ENCODE results near the gene DRAM1.

The DRAM1 gene

DNA sequence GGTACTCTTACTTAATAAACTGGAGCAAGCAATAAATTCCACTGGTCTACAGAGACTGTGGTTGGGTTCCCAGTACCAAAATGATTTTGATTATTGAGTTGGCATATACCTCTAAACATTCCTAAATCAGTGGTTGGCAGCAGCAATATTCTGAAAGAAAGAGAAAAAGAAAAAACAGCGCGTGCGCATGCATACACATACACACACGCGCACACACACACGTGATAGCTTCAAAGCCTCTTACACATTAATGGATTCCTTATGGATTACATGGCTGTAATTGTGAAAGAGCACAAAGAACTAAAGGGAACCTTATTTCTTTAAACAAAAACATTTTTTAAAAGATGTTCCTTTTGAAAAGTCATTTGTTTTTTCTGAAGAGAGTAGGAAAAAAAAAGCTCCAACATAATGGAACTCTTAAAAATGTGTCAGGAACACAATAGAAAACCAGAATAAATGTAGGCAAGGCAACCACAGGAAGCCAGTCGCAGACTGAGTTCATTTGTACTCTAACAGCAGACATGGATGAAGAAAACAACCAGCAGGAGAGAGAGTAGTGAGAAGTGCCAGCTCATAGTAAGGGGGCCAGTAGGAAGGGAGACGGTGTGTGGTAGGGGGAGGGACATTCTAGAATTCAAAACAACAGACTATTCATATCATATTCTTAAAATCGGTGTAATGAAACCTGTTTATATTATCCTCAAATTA lies 80.0 kb downstream of the DRAM1 start:
- H3K36me3 ChIP-seq (ENCODE audit: insufficient read depth, low read length), result no peaks in the 10 kb centered on the region
- no peaks in the 10 kb centered on the region for H3K4me1 ChIP-seq (ENCODE audit: control insufficient read depth, insufficient read depth, low read length, unreplicated experiment)
- H2AFZ ChIP-seq (ENCODE audit: low read length, unreplicated experiment), result peak overlapping the region; percentile 0
- peaks cover 3% of the 10 kb centered on the region; the same call in 1 of the 2 replicates for H3K27me3 ChIP-seq (ENCODE audit: insufficient read depth, low read length)
- H3K4me3 ChIP-seq (ENCODE audit: low read depth, low read length), result no peak overlapping the region
- H3K79me2 ChIP-seq (ENCODE audit: control insufficient read depth, insufficient read depth, low read length, unreplicated experiment), result no peaks in the 10 kb centered on the region
- no peak overlapping the region for H3K27ac ChIP-seq (ENCODE audit: low read depth, low read length)

DNA sequence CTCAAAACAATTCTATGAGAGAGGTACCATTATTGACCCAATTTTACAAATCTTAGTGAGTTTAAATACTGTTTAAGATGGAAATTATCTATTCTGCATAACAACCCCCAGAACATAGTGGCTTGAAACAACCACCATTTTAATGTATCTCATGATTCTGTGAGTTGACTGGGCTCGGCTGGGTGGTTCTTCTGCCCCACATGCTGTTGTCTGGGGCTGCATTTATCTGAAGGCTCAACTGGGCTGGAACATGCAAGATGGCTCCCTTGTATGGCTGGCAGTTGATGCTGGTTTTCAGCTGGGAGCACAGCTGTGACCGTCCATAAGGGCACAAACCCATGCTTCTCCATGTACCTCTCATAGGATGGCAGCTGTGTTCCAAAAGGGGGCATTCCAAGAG lies 82.2 kb downstream of the DRAM1 start:
- Histone ChIP-seq H3K27ac (ENCODE audit: low read depth, low read length) (no peak overlapping the region), H3K36me3 (ENCODE audit: insufficient read depth, low read length) (no peaks in the 10 kb centered on the region), H3K27me3 (ENCODE audit: insufficient read depth, low read length) (peaks cover 3% of the 10 kb centered on the region; the same call in 1 of the 2 replicates), H3K4me3 (ENCODE audit: low read depth, low read length) (no peak overlapping the region), H3K79me2 (ENCODE audit: control insufficient read depth, insufficient read depth, low read length, unreplicated experiment) (no peaks in the 10 kb centered on the region), H2AFZ (ENCODE audit: low read length, unreplicated experiment) (no peak overlapping the region), H3K4me1 (ENCODE audit: control insufficient read depth, insufficient read depth, low read length, unreplicated experiment) (no peaks in the 10 kb centered on the region)

DNA sequence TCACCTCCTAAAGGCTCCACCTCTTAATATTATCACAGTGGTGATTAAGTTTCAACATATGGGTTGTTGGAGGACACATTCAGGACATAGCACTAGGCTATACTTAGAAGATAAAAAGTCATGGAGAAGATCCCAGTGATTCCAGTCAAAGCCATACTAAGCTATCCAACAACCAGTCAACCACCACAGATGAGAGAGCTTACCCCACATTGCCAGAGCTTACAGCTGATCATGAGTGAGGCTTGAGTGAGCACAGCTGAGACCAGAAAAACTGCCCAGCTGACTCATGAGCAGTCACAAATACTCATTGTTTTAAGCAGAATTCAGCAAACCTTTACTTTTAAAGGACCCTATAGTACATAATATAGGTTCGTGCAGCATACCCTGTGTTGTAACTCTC lies 85.1 kb downstream of the DRAM1 start:
- Histone ChIP-seq H3K4me3 (ENCODE audit: low read depth, low read length) (no peak overlapping the region), H3K4me1 (ENCODE audit: control insufficient read depth, insufficient read depth, low read length, unreplicated experiment) (no peaks in the 10 kb centered on the region), H3K27me3 (ENCODE audit: insufficient read depth, low read length) (no peaks in the 10 kb centered on the region), H3K79me2 (ENCODE audit: control insufficient read depth, insufficient read depth, low read length, unreplicated experiment) (no peaks in the 10 kb centered on the region), H3K27ac (ENCODE audit: low read depth, low read length) (no peak overlapping the region), H3K36me3 (ENCODE audit: insufficient read depth, low read length) (no peaks in the 10 kb centered on the region), H2AFZ (ENCODE audit: low read length, unreplicated experiment) (no peak overlapping the region)

DNA sequence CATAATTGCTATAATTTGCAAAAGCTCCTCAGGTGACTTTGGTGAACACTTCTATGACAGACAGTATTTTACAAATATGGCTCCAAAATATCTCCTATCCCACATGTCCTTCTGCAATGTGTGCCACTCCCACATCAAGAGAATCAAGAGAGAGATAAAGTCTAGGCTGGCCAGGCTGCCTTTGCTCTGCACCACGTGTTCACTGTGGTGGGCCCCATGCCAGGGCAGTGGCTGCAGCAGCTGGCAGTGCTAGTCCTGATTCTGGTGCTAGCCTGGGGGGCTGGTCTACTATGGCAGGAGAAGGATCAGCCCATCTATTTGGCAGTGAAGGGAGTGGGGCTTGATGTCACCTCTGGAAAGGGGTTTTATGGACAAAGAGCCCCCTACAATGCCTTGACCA lies 86.3 kb downstream of the DRAM1 start:
- H3K27ac ChIP-seq (ENCODE audit: low read depth, low read length), result no peak overlapping the region
- no peak overlapping the region for H2AFZ ChIP-seq (ENCODE audit: low read length, unreplicated experiment)
- no peak overlapping the region for H3K4me3 ChIP-seq (ENCODE audit: low read depth, low read length)
- no peaks in the 10 kb centered on the region for H3K4me1 ChIP-seq (ENCODE audit: control insufficient read depth, insufficient read depth, low read length, unreplicated experiment)
- H3K36me3 ChIP-seq (ENCODE audit: insufficient read depth, low read length), result no peaks in the 10 kb centered on the region
- no peaks in the 10 kb centered on the region for H3K27me3 ChIP-seq (ENCODE audit: insufficient read depth, low read length)
- H3K79me2 ChIP-seq (ENCODE audit: control insufficient read depth, insufficient read depth, low read length, unreplicated experiment), result no peaks in the 10 kb centered on the region

DNA sequence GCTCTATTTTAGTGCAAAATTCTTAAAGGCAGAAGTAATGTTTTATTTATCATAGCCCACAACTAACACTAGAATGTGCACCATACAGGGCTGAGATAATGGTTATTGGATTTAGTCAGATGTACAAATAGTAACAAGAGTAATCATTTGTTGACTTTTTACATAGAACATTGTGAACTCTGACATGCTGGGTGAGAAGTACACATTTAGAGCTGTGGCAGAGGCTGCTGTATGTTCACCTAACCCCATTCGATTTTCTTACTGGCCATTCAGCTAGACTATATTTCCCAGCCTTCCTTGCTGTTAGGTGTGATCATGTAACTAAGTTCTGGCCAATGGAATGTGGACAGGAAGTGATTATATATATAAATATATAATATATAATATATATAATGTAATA lies 89.1 kb downstream of the DRAM1 start:
- H3K27me3 ChIP-seq (ENCODE audit: insufficient read depth, low read length), result no peaks in the 10 kb centered on the region
- no peak overlapping the region for H3K27ac ChIP-seq (ENCODE audit: low read depth, low read length)
- no peak overlapping the region for H2AFZ ChIP-seq (ENCODE audit: low read length, unreplicated experiment)
- H3K4me3 ChIP-seq (ENCODE audit: low read depth, low read length), result no peak overlapping the region
- no peaks in the 10 kb centered on the region for H3K4me1 ChIP-seq (ENCODE audit: control insufficient read depth, insufficient read depth, low read length, unreplicated experiment)
- H3K79me2 ChIP-seq (ENCODE audit: control insufficient read depth, insufficient read depth, low read length, unreplicated experiment), result no peaks in the 10 kb centered on the region
- H3K36me3 ChIP-seq (ENCODE audit: insufficient read depth, low read length), result no peaks in the 10 kb centered on the region

DNA sequence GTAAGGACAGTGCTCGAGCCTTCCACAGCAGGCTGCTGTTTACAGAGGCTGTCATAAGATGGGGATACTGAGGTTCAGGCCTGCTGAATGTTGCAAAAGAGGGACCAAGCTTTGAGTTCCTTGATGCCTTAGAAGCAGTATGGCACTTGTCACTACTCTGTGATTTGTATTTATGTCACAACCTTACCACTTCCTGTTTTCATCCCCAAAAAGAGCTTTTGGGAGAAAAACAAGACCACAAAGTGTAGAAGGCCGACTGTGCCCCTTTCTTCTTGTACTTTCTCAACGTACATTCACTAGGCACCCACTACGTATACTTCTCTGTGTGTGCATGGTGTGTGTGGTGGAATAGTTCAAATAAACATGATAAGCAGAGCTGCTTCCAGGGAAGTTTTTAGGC lies 90.1 kb downstream of the DRAM1 start:
- Histone ChIP-seq H3K27me3 (ENCODE audit: insufficient read depth, low read length) (no peaks in the 10 kb centered on the region), H3K36me3 (ENCODE audit: insufficient read depth, low read length) (no peaks in the 10 kb centered on the region), H3K4me3 (ENCODE audit: low read depth, low read length) (no peak overlapping the region), H3K4me1 (ENCODE audit: control insufficient read depth, insufficient read depth, low read length, unreplicated experiment) (no peaks in the 10 kb centered on the region), H3K27ac (ENCODE audit: low read depth, low read length) (no peak overlapping the region), H3K79me2 (ENCODE audit: control insufficient read depth, insufficient read depth, low read length, unreplicated experiment) (no peaks in the 10 kb centered on the region), H2AFZ (ENCODE audit: low read length, unreplicated experiment) (no peak overlapping the region)

DNA sequence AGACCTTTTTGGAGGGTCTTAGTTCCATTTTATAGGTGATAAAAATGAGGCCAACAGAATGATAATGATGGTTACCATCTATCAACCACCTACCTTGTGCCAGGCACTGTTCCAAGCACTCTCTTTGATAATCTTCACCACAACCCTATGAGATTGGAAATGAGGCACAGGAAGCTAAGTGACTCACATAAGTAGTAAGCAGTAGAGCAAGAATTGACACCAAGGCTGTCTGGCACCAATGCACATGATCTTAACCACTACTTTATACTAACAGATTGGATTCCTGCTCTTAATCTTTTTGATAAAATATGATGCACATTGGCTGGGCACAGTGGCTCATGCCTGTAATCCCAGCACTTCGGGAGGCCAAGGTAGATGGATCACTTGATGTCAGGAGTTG lies 91.4 kb downstream of the DRAM1 start:
- Histone ChIP-seq H3K36me3 (ENCODE audit: insufficient read depth, low read length) (no peaks in the 10 kb centered on the region), H3K27me3 (ENCODE audit: insufficient read depth, low read length) (no peaks in the 10 kb centered on the region), H3K79me2 (ENCODE audit: control insufficient read depth, insufficient read depth, low read length, unreplicated experiment) (no peaks in the 10 kb centered on the region), H3K4me1 (ENCODE audit: control insufficient read depth, insufficient read depth, low read length, unreplicated experiment) (no peaks in the 10 kb centered on the region), H2AFZ (ENCODE audit: low read length, unreplicated experiment) (no peak overlapping the region), H3K4me3 (ENCODE audit: low read depth, low read length) (no peak overlapping the region), H3K27ac (ENCODE audit: low read depth, low read length) (no peak overlapping the region)

All from ACC112 (cell line).